Astrocyte (in vitro differentiated cells and primary cell): ENCODE results near the gene PFDN1. TPM values are rescaled to one million over a fixed set of nuclear protein-coding genes. Genes with fewer than 3 reads are reported as not detected.

Source experiments
- DNase-seq: peaks from one replicate; pipeline ENCODE4 v3.0.0-alpha.2; 2010; ENCODE audit warnings: low read depth
- FAIRE-seq: peaks from 2 replicates; lab custom pipeline; 2011; peaks lifted over from hg19 to GRCh38; lab: Jason Lieb, UNC
- H2AFZ ChIP-seq: 2 replicates; pipeline ENCODE4 v1.6.0; 2012; ENCODE audit warnings: low read depth, low read length, inconsistent platforms
- H3K27ac ChIP-seq: 2 replicates; pipeline ENCODE4 v1.5.1; 2011; ENCODE audit warnings: low read depth, low read length, inconsistent platforms
- H3K27me3 ChIP-seq: 2 replicates; pipeline ENCODE4 v1.6.0; 2011; ENCODE audit warnings: low read length, inconsistent platforms; ENCODE audit not compliant: insufficient read depth
- H3K36me3 ChIP-seq: 2 replicates; pipeline ENCODE4 v1.5.1; 2011; ENCODE audit warnings: low read length, inconsistent platforms; ENCODE audit not compliant: insufficient read depth
- H3K4me1 ChIP-seq: 2 replicates; pipeline ENCODE4 v1.5.1; 2011; ENCODE audit warnings: low read length, inconsistent platforms; ENCODE audit not compliant: insufficient read depth
- H3K4me2 ChIP-seq: 2 replicates; pipeline ENCODE4 v1.6.0; 2012; ENCODE audit warnings: low read length, inconsistent platforms
- H3K4me3 ChIP-seq: 2 replicates; pipeline ENCODE4 v1.5.1; 2011; ENCODE audit warnings: low read depth, mild to moderate bottlenecking, low read length, inconsistent platforms; ENCODE audit not compliant: insufficient read depth
- H3K79me2 ChIP-seq: 2 replicates; pipeline ENCODE4 v1.6.0; 2012; ENCODE audit warnings: mild to moderate bottlenecking, low read length, inconsistent platforms; ENCODE audit not compliant: insufficient read depth
- H3K9ac ChIP-seq: 2 replicates; pipeline ENCODE4 v1.6.0; 2012; ENCODE audit warnings: mild to moderate bottlenecking, low read length, inconsistent platforms
- H3K9me3 ChIP-seq: 2 replicates; pipeline ENCODE4 v1.5.1; 2012; ENCODE audit warnings: low read depth, mild to moderate bottlenecking, low read length, inconsistent platforms; ENCODE audit not compliant: insufficient read depth
- H4K20me1 ChIP-seq: 2 replicates; pipeline ENCODE4 v1.6.0; 2012; ENCODE audit warnings: low read length, inconsistent platforms; ENCODE audit not compliant: insufficient read depth
- H3K27ac Mint-ChIP-seq: one replicate; pipeline ENCODE4 v1.8.0; 2021; ENCODE audit warnings: mild to moderate bottlenecking, mixed read lengths; ENCODE audit not compliant: unreplicated experiment
- H3K27me3 Mint-ChIP-seq: one replicate; pipeline ENCODE4 v1.8.0; 2021; ENCODE audit warnings: low read depth, mixed read lengths; ENCODE audit not compliant: unreplicated experiment
- H3K36me3 Mint-ChIP-seq: one replicate; pipeline ENCODE4 v1.8.0; 2021; ENCODE audit warnings: low read depth, mixed read lengths; ENCODE audit not compliant: unreplicated experiment
- H3K4me1 Mint-ChIP-seq: one replicate; pipeline ENCODE4 v1.8.0; 2021; ENCODE audit warnings: low read depth, mixed read lengths; ENCODE audit not compliant: unreplicated experiment
- H3K4me3 Mint-ChIP-seq: one replicate; pipeline ENCODE4 v1.8.0; 2021; ENCODE audit warnings: mild to moderate bottlenecking, moderate library complexity, mixed read lengths; ENCODE audit not compliant: unreplicated experiment
- H3K9me3 Mint-ChIP-seq: one replicate; pipeline ENCODE4 v1.8.0; 2021; ENCODE audit warnings: mild to moderate bottlenecking, mixed read lengths; ENCODE audit not compliant: unreplicated experiment
- CTCF ChIP-seq: IDR thresholded peaks from 2 replicates; pipeline ENCODE4 v1.5.1; 2011; ENCODE audit warnings: low read depth, mild to moderate bottlenecking, inconsistent platforms, low read length, moderate library complexity; ENCODE audit not compliant: insufficient read depth
- EZH2 ChIP-seq: IDR thresholded peaks from 2 replicates; pipeline ENCODE4 v1.6.1; 2012; ENCODE audit warnings: mild to moderate bottlenecking, low read length, inconsistent platforms; ENCODE audit not compliant: insufficient read depth
- total RNA-seq: library from RNA; stranded (reverse); gene quantifications from 2 replicates; pipeline ENCODE4 v1.2.1, GENCODE V29; 2021

The PFDN1 gene
- total RNA-seq, 1 donor from 2014 or later, result 202 TPM

GRCh38 chr5:140240987-140241706 is 61.8 kb downstream of the PFDN1 start:
- peak overlapping the region; percentile 45 for H3K27ac ChIP-seq

GRCh38 chr5:140239939-140240700 is 62.8 kb downstream of the PFDN1 start:
- H3K9me3 Mint-ChIP-seq, result peaks cover 1% of the 10 kb centered on the region
- H3K4me3 Mint-ChIP-seq, result no peak overlapping the region
- no peak for FAIRE-seq
- H3K27me3 Mint-ChIP-seq, result no peaks in the 10 kb centered on the region
- Histone ChIP-seq H3K4me2 (no peak overlapping the region), H3K9ac (no peak overlapping the region), H3K4me3 (no peak overlapping the region), H2AFZ (no peak overlapping the region), H3K36me3 (no peaks in the 10 kb centered on the region), H3K27me3 (no peaks in the 10 kb centered on the region), H4K20me1 (peaks cover 31% of the 10 kb centered on the region), H3K27ac (no peak overlapping the region), H3K9me3 (no peaks in the 10 kb centered on the region), H3K79me2 (peaks cover 3% of the 10 kb centered on the region), H3K4me1 (peaks cover 19% of the 10 kb centered on the region)
- TF ChIP-seq EZH2 (no peak), CTCF (peak; percentile 63)
- peaks cover 28% of the 10 kb centered on the region for H3K4me1 Mint-ChIP-seq
- H3K36me3 Mint-ChIP-seq, result peaks cover 8% of the 10 kb centered on the region
- no peak overlapping the region for H3K27ac Mint-ChIP-seq
- DNase-seq, result peak; percentile 41

More at GRCh38 chr5:140240987-140241706, 61.8 kb downstream of the PFDN1 start:
- no peak overlapping the region for H3K4me3 ChIP-seq
- H3K4me1 ChIP-seq, result peaks cover 30% of the 10 kb centered on the region
- no peaks in the 10 kb centered on the region for H3K36me3 ChIP-seq
- FAIRE-seq, result peak; percentile 78
- peaks cover 3% of the 10 kb centered on the region for H3K79me2 ChIP-seq
- no peak overlapping the region for H3K4me3 Mint-ChIP-seq
- H3K4me1 Mint-ChIP-seq, result peaks cover 38% of the 10 kb centered on the region
- H3K9me3 ChIP-seq, result no peaks in the 10 kb centered on the region
- no peaks in the 10 kb centered on the region for H3K27me3 Mint-ChIP-seq
- H2AFZ ChIP-seq, result no peak overlapping the region
- H4K20me1 ChIP-seq, result peaks cover 31% of the 10 kb centered on the region
- peak; percentile 87 for DNase-seq
- TF ChIP-seq CTCF, result no peak
- no peak for TF ChIP-seq EZH2
- no peaks in the 10 kb centered on the region for H3K27me3 ChIP-seq
- H3K36me3 Mint-ChIP-seq, result peaks cover 11% of the 10 kb centered on the region
- peak overlapping the region; percentile 49 for H3K9ac ChIP-seq
- H3K27ac Mint-ChIP-seq, result peak overlapping the region; percentile 48
- peak overlapping the region; percentile 65 for H3K4me2 ChIP-seq
- H3K9me3 Mint-ChIP-seq, result peaks cover 1% of the 10 kb centered on the region
